Natural killer cell treated with Interleukin-12 subunit alpha and Interleukin-12 subunit beta and Interleukin-15 and Interleukin-18, amount 100 ng/mL, for 72 hours (primary cell): ENCODE results near the gene UBASH3A. TPM values are rescaled to one million over a fixed set of nuclear protein-coding genes. Genes with fewer than 3 reads are reported as not detected.

Experiments
- ATAC-seq, 2 donors: fragments of 150-1000 bp; cut with Tn5 transposase in 1 of 2; sonication (Bioruptor Pico), chemical (Tn5 transposase) in 1 of 2; 2 replicates each; pipeline ENCODE4 v1.10.0; 2021
- DNase-seq: peaks from one replicate; pipeline ENCODE4 v3.0.0; 2022; ENCODE audit warnings: low spot score
- H3K27ac Mint-ChIP-seq, 2 donors: 1 replicate in 1 of 2; 2 replicates in 1 of 2; pipeline ENCODE4 v1.8.0; 2022; ENCODE audit warnings: mixed read lengths in 2 of 2, mild to moderate bottlenecking in 1 of 2, moderate library complexity in 1 of 2
- H3K27me3 Mint-ChIP-seq, 2 donors: 1 replicate in 1 of 2; 2 replicates in 1 of 2; pipeline ENCODE4 v1.8.0; 2022; ENCODE audit warnings: mixed read lengths in 2 of 2
- H3K36me3 Mint-ChIP-seq: one replicate; pipeline ENCODE4 v1.8.0; 2022; ENCODE audit warnings: mixed read lengths
- H3K4me1 Mint-ChIP-seq, 2 donors: 1 replicate in 1 of 2; 2 replicates in 1 of 2; pipeline ENCODE4 v1.8.0; 2022; ENCODE audit warnings: low read depth in 2 of 2, mixed read lengths in 2 of 2, mild to moderate bottlenecking in 1 of 2
- H3K4me3 Mint-ChIP-seq: one replicate; pipeline ENCODE4 v1.8.0; 2022; ENCODE audit warnings: mixed read lengths
- H3K9me3 Mint-ChIP-seq: 2 replicates; pipeline ENCODE4 v1.8.0; 2022; ENCODE audit warnings: mixed read lengths
- total RNA-seq, 2 donors: library from RNA; stranded (reverse); gene quantifications; one replicate each; pipeline ENCODE4 v1.2.3, GENCODE V29; 2022

Gene UBASH3A, protein sequence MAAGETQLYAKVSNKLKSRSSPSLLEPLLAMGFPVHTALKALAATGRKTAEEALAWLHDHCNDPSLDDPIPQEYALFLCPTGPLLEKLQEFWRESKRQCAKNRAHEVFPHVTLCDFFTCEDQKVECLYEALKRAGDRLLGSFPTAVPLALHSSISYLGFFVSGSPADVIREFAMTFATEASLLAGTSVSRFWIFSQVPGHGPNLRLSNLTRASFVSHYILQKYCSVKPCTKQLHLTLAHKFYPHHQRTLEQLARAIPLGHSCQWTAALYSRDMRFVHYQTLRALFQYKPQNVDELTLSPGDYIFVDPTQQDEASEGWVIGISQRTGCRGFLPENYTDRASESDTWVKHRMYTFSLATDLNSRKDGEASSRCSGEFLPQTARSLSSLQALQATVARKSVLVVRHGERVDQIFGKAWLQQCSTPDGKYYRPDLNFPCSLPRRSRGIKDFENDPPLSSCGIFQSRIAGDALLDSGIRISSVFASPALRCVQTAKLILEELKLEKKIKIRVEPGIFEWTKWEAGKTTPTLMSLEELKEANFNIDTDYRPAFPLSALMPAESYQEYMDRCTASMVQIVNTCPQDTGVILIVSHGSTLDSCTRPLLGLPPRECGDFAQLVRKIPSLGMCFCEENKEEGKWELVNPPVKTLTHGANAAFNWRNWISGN
- total RNA-seq: 1 to 10 TPM; 1.7 to 9.2 TPM

DNA sequence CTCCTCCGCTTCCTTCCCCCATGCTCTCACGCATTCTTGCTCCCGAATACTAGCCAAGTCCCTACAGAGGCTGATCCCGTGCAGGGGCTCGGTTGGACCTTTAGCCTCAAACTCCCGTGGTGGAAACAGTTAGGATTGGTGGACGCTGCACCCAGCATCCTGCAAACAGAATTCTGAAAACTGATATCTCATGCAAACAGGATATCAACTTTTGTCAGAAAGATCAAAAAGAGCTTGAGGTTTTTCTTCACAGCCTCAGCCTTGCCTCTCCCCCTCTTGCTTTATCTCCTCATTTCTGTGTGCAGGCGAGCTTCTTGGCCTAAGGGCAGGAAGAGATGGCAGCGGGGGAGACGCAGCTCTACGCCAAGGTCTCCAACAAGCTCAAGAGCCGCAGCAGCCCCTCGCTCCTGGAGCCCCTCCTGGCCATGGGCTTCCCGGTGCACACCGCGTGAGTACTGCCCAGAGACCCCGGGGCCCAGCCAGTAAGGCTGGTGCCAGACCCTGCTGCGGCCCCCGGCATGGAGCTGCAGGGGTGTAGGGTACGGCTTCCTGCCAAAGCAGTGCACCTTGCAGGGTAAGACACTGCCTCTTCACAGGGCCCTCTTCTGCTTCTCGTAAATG is at the start of gene UBASH3A:
Gene UBASH3A, plus strand, starts transcription at position 292 of the 621 bp plus-strand sequence. Its CDS starts 44 bp downstream, at position 336.
- peaks cover 14 to 28% of the 10 kb centered on the region in 2 donors for H3K4me1 Mint-ChIP-seq
- DNase-seq: no peak
- peaks cover 5 to 23% of the 10 kb centered on the region in 2 donors for H3K27me3 Mint-ChIP-seq
- H3K9me3 Mint-ChIP-seq: no peaks in the 10 kb centered on the region
- H3K4me3 Mint-ChIP-seq: peak within 1 kb of the TSS; percentile 94
- peak; percentile 57 to 67 for ATAC-seq
- H3K27ac Mint-ChIP-seq: peak within 1 kb of the TSS; percentile 48 to 93
- peaks cover 5% of the 10 kb centered on the region for H3K36me3 Mint-ChIP-seq

DNA sequence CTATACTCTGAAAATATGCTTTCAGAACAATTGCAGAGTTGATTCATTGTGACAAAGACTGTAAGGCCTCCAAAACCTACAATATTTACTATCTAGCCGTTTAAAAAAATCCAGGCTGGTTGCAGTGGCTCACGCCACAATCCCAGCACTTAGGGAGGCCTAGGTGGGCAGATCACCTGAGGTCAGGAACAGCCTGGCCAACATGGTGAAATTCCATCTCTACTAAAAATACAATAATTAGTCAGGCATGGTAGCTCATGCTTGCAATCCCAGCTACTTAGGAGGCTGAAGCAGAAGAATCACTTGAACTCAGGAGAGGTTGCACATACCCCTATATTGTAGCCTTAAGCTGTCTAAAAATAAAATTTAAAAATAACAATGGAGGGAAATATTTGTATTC is 47.7 kb upstream of the UBASH3A start:
- H3K9me3 Mint-ChIP-seq: peaks cover 8% of the 10 kb centered on the region
- H3K27ac Mint-ChIP-seq: no peak overlapping the region
- H3K4me3 Mint-ChIP-seq: no peak overlapping the region
- H3K27me3 Mint-ChIP-seq: peaks cover 32% of the 10 kb centered on the region in 2 donors
- DNase-seq (no peak), ATAC-seq (no peak)
- H3K36me3 Mint-ChIP-seq: peaks cover 8% of the 10 kb centered on the region
- no peaks in the 10 kb centered on the region for H3K4me1 Mint-ChIP-seq

DNA sequence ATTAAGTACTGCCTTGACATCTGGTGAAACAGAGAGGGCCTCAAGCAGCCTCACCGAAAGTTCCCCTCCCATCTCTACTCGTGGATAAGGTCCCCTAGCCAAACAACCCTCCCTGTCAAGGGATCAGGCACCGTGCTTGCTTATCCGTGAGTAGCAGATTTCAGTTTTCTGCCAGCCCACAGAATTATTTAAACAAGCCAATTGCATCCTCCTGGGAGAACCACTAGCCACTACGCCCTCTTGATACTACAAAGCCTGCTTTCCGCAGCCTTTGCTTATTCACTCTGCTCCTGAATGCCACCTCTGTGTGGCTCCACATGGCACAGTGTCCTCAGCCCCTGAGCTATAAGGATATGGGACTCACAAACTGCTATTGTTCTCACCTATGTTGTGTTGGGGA is 47.1 kb upstream of the UBASH3A start:
- Mint-ChIP-seq H3K36me3 (peaks cover 8% of the 10 kb centered on the region), H3K27me3 (peaks cover 31 to 32% of the 10 kb centered on the region in 2 donors), H3K9me3 (peaks cover 8% of the 10 kb centered on the region), H3K27ac (no peak overlapping the region), H3K4me3 (no peak overlapping the region), H3K4me1 (no peaks in the 10 kb centered on the region)
- ATAC-seq (no peak), DNase-seq (no peak)

DNA sequence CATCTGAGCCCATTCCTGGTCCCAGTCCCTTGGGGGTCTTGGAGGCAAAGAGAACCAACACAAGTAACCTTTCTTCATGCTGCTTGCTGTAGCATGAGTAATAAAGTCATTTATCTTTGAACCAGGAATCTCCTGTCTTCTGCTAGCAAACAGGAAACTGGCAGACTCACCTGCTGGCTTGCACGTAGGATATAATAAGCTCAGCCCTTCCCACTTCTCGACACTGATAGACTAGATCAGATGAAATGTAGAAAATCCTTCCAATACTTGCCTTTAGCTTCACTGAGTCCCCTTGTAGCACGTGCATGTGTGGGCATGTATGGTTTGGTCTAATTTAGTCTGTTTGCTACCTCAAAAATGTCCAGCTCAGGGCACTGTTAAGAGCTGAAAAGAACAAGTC is 46.4 kb upstream of the UBASH3A start:
- DNase-seq (no peak), ATAC-seq (no peak)
- Mint-ChIP-seq H3K9me3 (peaks cover 8% of the 10 kb centered on the region), H3K4me1 (no peaks in the 10 kb centered on the region), H3K4me3 (no peak overlapping the region), H3K27ac (no peak overlapping the region), H3K27me3 (peaks cover 32 to 36% of the 10 kb centered on the region in 2 donors), H3K36me3 (peaks cover 8% of the 10 kb centered on the region)

DNA sequence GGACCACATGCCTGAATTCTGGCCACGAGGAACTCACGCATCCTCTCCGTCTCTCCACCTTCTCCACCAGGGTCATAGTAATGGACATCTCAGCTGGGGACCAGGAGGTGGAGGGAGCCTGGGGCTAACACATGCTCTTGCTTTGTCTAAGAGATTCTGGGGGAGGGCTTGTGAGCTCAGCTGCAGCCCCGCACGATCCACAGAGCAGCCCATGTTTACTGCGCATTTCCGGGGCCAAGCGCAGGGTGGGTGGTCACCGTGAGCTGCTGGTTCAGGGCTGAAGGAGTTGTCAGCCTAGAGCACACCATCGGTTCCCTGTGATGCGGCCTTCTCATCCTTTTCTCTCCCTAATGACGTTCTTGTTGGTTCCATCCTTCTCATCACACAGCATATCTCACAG is 45.4 kb upstream of the UBASH3A start:
- H3K4me1 Mint-ChIP-seq: no peaks in the 10 kb centered on the region
- no peak overlapping the region for H3K27ac Mint-ChIP-seq
- H3K27me3 Mint-ChIP-seq: peaks cover 28 to 36% of the 10 kb centered on the region in 2 donors
- H3K9me3 Mint-ChIP-seq: peaks cover 8% of the 10 kb centered on the region
- ATAC-seq: no peak
- no peak for DNase-seq
- peaks cover 8% of the 10 kb centered on the region for H3K36me3 Mint-ChIP-seq
- no peak overlapping the region for H3K4me3 Mint-ChIP-seq

DNA sequence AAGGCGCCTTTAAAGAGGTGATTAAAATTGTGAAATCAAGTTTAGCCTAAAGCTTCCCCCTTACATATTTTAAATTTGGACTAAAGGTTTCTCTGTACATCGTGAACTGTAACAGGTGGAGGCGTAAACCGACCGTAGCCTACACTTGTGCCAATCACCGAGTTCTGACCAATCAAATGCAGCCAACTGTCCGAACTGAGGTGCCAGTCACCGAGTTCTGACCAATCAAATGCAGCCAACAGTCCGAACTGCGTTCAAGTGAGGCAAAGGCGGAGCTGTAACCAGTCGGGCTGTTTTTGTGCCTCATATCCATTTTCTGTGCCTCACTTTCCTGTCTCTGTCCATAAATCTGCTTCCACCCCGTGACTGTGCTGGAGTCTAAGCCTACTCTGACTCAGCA is 44.8 kb upstream of the UBASH3A start:
- no peak overlapping the region for H3K4me3 Mint-ChIP-seq
- ATAC-seq (no peak), DNase-seq (no peak)
- peaks cover 24 to 36% of the 10 kb centered on the region in 2 donors for H3K27me3 Mint-ChIP-seq
- peaks cover 4% of the 10 kb centered on the region for H3K9me3 Mint-ChIP-seq
- H3K4me1 Mint-ChIP-seq: no peaks in the 10 kb centered on the region
- no peak overlapping the region for H3K27ac Mint-ChIP-seq
- peaks cover 8% of the 10 kb centered on the region for H3K36me3 Mint-ChIP-seq

DNA sequence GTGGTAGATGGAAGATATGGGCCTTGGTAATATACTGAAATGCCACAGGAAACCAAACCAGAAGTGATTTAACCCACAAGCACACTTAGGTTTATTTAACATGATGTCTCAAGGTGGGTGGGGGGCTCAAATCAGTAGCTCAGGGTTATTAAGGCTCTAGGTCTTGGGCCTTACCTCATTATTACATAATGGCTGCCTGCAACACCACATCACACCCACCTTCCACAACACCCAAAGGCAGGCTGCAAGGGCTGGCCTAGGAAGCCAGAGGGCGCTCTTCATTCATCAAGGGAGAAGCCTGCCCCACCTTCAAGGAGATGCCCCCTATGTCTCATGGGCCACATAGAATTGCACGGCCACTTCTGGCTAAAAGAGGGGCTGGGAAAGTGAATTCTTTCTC is 43.4 kb upstream of the UBASH3A start:
- no peak for DNase-seq
- peaks cover 18 to 39% of the 10 kb centered on the region in 2 donors for H3K27me3 Mint-ChIP-seq
- no peaks in the 10 kb centered on the region for H3K4me1 Mint-ChIP-seq
- H3K27ac Mint-ChIP-seq: no peak overlapping the region
- H3K4me3 Mint-ChIP-seq: no peak overlapping the region
- no peaks in the 10 kb centered on the region for H3K36me3 Mint-ChIP-seq
- no peaks in the 10 kb centered on the region for H3K9me3 Mint-ChIP-seq
- ATAC-seq: no peak

DNA sequence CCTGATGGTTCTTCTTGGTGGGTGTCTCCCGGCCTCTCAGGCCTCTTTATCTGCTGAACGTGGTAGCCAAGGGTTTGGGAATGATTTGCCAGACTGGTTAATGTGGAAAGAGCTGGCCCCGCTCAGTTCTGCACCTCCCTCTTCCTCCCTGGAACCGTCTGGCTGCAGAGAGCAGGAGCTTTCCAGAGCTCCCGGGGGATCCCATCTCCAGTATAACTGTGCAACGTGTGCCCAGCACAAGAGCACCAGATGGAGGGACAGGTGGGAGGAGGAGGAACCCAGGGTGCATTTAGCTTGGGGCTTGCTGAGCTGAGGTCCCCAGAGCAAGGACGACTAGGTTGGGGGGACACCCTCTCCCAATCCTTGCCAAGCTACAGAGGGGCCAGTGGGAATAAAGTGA is 42.4 kb upstream of the UBASH3A start:
- H3K27me3 Mint-ChIP-seq: peaks cover 15 to 38% of the 10 kb centered on the region in 2 donors
- H3K9me3 Mint-ChIP-seq: no peaks in the 10 kb centered on the region
- DNase-seq: no peak
- H3K36me3 Mint-ChIP-seq: no peaks in the 10 kb centered on the region
- no peak overlapping the region for H3K27ac Mint-ChIP-seq
- no peak for ATAC-seq
- no peak overlapping the region for H3K4me3 Mint-ChIP-seq
- no peaks in the 10 kb centered on the region for H3K4me1 Mint-ChIP-seq

DNA sequence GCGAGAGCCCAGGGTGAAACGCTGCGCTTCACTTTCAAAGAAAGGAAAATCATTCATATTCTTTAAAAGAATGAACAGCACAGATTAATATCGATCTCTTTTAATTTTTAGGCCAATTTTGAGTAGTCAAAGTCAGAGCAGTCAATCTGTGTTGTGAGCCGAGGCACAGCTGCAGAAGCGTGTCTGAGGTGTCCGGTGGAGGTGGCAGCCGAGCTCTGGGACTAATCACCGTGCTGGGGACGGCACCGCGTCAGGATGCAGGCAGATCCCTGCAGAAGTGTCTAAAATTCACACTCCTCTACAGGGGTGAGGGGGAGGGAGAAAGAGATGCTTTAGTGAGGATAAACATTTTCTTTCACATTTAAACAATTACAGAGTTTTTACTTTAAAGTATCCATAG is 41.5 kb upstream of the UBASH3A start:
- no peaks in the 10 kb centered on the region for H3K36me3 Mint-ChIP-seq
- H3K4me3 Mint-ChIP-seq: no peak overlapping the region
- H3K4me1 Mint-ChIP-seq: no peaks in the 10 kb centered on the region
- DNase-seq (no peak), ATAC-seq (no peak)
- H3K27me3 Mint-ChIP-seq: peaks cover 15 to 33% of the 10 kb centered on the region in 2 donors
- no peaks in the 10 kb centered on the region for H3K9me3 Mint-ChIP-seq
- no peak overlapping the region for H3K27ac Mint-ChIP-seq

DNA sequence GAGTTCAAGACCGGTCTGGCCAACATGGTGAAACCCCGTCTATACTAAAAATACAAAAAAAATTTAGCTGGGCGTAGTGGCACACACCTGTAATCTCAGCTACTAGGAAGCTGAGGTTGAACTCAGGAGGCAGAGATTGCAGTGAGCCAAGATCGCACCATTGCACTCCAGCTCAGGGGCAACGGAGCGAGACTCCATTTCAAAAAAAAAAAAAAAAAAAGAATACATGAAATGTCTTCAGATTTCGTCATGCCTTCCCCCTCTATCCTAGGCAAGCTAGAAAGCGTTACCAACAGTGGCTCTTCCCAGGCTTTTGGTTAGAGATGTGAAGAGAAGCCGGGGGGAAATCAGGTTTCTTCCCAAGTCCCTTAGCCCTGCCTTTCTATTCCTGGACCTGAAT is 41.0 kb upstream of the UBASH3A start:
- Mint-ChIP-seq H3K9me3 (no peaks in the 10 kb centered on the region), H3K27me3 (peaks cover 15 to 32% of the 10 kb centered on the region in 2 donors), H3K4me1 (no peaks in the 10 kb centered on the region), H3K36me3 (no peaks in the 10 kb centered on the region), H3K4me3 (no peak overlapping the region), H3K27ac (no peak overlapping the region)
- ATAC-seq (no peak), DNase-seq (no peak)

DNA sequence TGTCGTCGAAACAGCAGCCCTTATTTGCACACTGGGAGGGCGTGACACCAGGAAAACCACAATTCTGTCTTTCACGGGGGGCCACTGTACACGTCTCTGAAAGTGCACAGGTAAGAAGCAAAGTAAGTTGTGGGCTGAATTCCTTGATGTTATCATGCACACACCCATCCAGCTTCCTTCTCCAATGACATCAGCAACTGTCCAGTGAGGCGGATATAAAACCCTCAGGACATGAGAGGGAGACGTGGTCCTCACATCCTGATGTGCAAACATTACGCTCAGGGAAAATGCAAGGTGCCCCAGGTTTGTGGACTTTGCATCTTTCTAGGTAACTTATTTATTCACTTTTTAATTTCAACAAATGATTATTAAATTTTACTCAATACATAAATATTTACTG is 40.4 kb upstream of the UBASH3A start:
- H3K27me3 Mint-ChIP-seq: peaks cover 13 to 30% of the 10 kb centered on the region in 2 donors
- no peaks in the 10 kb centered on the region for H3K36me3 Mint-ChIP-seq
- ATAC-seq (no peak), DNase-seq (no peak)
- no peak overlapping the region for H3K4me3 Mint-ChIP-seq
- no peaks in the 10 kb centered on the region for H3K4me1 Mint-ChIP-seq
- no peak overlapping the region for H3K27ac Mint-ChIP-seq
- H3K9me3 Mint-ChIP-seq: no peaks in the 10 kb centered on the region

DNA sequence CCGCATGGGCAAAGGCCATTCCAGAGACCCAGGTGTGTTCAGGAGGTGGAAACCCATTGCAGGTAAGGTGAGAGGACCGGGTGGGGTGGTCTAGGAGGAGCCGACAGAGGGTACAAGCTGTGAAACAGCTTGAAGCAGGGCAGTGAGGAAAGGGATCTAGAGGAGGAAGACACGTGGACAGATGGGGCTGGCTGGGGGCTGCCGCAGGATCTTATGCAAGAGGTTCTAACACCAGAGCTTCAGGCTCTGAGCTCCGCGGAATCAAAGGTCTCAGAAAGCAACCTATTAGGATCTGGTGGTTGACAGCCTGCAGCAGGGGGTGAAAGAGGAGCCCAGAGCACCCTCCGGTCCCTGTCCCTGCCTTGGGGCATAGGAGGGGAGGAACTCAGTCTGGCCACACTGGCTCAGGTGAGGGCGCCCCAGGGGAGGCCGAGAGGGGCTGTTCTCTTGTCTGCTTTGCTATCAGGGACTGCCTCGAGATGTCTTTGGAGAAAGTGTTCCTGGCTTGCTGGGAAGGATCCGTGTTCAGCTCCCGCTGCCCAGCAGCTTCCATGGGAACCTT is 39.3 kb upstream of the UBASH3A start:
- H3K27me3 Mint-ChIP-seq: peaks cover 7 to 28% of the 10 kb centered on the region in 2 donors
- peak overlapping the region in 1 of 2 donors; percentile 35 for H3K27ac Mint-ChIP-seq
- H3K4me3 Mint-ChIP-seq: no peak overlapping the region
- H3K36me3 Mint-ChIP-seq: no peaks in the 10 kb centered on the region
- DNase-seq (no peak), ATAC-seq (no peak)
- H3K4me1 Mint-ChIP-seq: no peaks in the 10 kb centered on the region
- no peaks in the 10 kb centered on the region for H3K9me3 Mint-ChIP-seq

DNA sequence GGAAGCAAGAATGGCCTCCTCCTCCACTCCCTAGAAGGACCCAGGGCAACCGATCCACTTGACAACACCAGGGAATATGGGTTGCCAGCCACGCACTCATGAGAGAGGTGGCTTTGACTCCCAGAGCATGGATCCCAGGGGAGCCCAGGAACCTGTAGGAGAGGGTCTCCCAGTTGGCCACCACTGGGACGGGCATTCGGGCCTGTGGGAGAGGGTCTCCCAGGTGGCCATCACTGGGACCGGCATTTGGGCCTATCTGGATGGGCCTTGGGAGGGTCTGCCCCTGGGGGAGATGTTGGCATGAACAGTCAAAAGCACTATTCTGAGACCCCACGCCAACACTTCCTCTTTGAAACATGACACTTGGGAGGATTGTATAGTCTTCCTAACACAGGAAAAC is 37.9 kb upstream of the UBASH3A start:
- Mint-ChIP-seq H3K9me3 (no peaks in the 10 kb centered on the region), H3K4me1 (no peaks in the 10 kb centered on the region), H3K36me3 (no peaks in the 10 kb centered on the region), H3K27ac (no peak overlapping the region), H3K4me3 (no peak overlapping the region), H3K27me3 (peaks cover 10 to 30% of the 10 kb centered on the region in 2 donors)
- DNase-seq (no peak), ATAC-seq (no peak)
